ENCODE measurements around the gene ANKRD44. TPM values are rescaled to one million over a fixed set of nuclear protein-coding genes. Genes with fewer than 3 reads are reported as not detected.

ANKRD44 gene
- total and polyA plus RNA-seq, 12 donors = 1.1 to 20.1 (median 6.9) TPM

DNA sequence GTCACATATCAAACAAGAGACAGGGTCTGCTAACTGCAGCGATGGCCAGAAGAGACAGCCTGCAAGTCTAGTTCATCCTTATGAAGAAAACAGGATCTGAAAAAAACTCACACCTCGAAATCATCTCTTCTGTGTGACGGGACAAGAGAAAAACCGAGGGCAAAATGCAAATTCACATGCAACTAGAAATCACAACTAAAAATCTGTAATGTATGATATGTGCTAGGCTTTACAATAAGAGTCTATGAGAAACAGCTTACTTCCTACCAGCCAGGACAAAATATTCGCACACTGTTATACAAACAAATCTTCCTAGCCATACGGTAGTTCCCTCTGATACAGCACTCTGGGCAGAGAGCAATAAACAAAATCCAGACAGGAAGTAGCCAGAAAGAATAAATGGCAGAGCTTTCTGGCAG is 48.8 kb downstream of the ANKRD44 start:
- 48 to 59% methylated on average over 6 of the region's 6 CpGs for WGBS, 2 donors
- TF ChIP-seq, protein P1, sequence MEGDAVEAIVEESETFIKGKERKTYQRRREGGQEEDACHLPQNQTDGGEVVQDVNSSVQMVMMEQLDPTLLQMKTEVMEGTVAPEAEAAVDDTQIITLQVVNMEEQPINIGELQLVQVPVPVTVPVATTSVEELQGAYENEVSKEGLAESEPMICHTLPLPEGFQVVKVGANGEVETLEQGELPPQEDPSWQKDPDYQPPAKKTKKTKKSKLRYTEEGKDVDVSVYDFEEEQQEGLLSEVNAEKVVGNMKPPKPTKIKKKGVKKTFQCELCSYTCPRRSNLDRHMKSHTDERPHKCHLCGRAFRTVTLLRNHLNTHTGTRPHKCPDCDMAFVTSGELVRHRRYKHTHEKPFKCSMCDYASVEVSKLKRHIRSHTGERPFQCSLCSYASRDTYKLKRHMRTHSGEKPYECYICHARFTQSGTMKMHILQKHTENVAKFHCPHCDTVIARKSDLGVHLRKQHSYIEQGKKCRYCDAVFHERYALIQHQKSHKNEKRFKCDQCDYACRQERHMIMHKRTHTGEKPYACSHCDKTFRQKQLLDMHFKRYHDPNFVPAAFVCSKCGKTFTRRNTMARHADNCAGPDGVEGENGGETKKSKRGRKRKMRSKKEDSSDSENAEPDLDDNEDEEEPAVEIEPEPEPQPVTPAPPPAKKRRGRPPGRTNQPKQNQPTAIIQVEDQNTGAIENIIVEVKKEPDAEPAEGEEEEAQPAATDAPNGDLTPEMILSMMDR (IDR thresholded peaks at IDR 0.05) = no peak
- intact Hi-C loops (cut with DNase I) = no loop called here
- Histone ChIP-seq H3K36me3 (no peaks in the 10 kb centered on the region), H3K27me3 (no peaks in the 10 kb centered on the region), H3K9me3 (no peaks in the 10 kb centered on the region), H3K27ac (peak overlapping the region in 5 of 10 donors; percentile 24 to 76 (median 48)), H3K4me3 (peak overlapping the region in 4 of 10 donors; percentile 0 to 8 (median 2)), H3K4me1 (peaks cover 0 to 73% (median 9%) of the 10 kb centered on the region in 9 donors)
- DNase-seq (no peak), ATAC-seq (peak in 1 of 8 donors; percentile 51)

DNA sequence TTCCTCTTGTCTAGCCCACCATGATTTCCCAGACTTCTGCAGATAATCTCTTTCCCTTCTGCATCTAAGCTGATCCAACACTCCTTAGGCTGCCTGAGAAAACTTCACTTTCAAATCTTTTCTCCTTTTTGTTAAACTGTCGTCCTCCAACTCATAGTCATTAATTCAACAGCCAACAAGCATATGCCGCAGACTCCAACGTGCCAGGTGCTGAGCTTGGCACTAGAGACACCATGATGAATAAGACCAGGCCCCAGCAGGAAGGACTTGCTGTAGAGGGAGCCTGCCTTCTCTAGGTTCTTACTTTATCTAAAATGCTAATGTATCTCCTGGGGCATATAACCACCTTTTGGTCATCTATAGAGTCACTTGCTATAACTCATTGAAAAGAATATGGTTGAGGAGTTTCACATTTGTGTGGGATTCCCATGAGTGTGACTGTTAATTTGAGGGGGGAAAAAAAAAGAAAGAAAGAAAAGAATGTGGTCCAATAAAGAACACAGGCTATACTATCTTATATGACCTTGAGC is 51.0 kb downstream of the ANKRD44 start:
- H3K27ac ChIP-seq = peak overlapping the region in 1 of 10 donors; percentile 78
- TF ChIP-seq, protein P1 (IDR thresholded peaks at IDR 0.05) = no peak
- peaks cover 0 to 76% (median 16%) of the 10 kb centered on the region in 9 donors for H3K4me1 ChIP-seq
- no peak for ATAC-seq
- H3K4me3 ChIP-seq = no peak overlapping the region
- H3K36me3 ChIP-seq = no peaks in the 10 kb centered on the region
- WGBS, 2 donors = 88 to 93% methylated on average over 3 of the region's 3 CpGs
- intact Hi-C loops (cut with DNase I) = no loop called here
- no peaks in the 10 kb centered on the region for H3K27me3 ChIP-seq
- no peak for DNase-seq
- no peaks in the 10 kb centered on the region for H3K9me3 ChIP-seq

DNA sequence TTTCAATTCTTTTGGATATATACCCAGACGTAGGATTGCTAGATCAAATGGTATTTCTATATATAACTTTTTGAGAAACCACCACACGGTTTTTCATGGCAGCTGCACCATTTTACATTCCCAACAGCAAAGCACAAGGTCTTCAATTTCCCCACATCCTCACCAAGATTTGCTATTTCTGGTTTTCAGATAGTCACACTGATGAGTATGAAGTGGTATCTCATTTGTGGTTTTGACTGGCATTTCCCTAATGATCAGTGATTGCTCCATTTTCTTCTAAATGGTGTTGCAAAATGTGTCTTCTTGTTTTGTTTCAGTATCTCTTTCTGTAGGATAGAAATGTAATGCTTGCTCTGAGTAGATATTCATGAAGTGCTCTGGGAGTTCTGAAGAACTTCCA is 52.0 kb downstream of the ANKRD44 start:
- Histone ChIP-seq H3K36me3 (no peaks in the 10 kb centered on the region), H3K27ac (peak overlapping the region in 1 of 10 donors; percentile 78), H3K4me3 (no peak overlapping the region), H3K27me3 (no peaks in the 10 kb centered on the region), H3K9me3 (no peaks in the 10 kb centered on the region), H3K4me1 (peaks cover 0 to 78% (median 16%) of the 10 kb centered on the region in 9 donors)
- WGBS, 2 donors = 89 to 90% methylated on average over 2 of the region's 2 CpGs
- ATAC-seq = no peak
- intact Hi-C loops (cut with DNase I) = no loop called here
- DNase-seq = no peak
- TF ChIP-seq, protein P1 (IDR thresholded peaks at IDR 0.05) = no peak

DNA sequence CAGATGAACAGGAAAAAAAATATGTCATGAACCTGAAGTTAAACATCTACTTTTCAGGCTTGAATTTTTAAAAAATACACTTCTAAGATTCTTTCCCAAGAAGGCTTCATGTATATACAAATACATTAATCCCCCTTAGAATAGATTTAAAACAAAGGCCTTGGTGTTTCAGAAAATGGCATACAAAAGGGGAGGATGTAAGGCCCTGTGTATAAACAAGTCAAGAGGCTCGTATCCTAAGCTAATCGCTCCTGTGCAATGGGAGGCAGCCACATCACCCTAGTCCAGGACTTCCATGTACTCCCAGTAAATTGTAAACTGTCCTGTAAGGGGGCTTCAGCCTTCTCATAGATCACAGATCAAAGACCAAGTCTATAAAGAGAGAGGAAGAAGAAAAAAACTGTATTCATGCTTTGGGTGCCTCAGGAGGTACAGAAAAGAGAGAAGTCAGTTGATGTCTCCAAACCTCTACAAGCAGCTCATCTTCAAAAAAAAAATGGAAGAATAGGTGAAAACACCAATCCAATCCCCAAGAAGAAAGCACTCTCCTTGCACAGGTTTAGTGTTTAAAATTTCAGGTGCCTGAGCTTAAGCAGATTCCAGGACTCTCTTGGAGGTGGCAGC is 53.9 kb downstream of the ANKRD44 start:
- Histone ChIP-seq H3K4me3 (peak overlapping the region in 1 of 10 donors; percentile 30), H3K36me3 (no peaks in the 10 kb centered on the region), H3K9me3 (no peaks in the 10 kb centered on the region), H3K27me3 (no peaks in the 10 kb centered on the region), H3K4me1 (peaks cover 0 to 74% (median 8%) of the 10 kb centered on the region in 9 donors), H3K27ac (peak overlapping the region in 2 of 10 donors; percentile 51 to 85)
- intact Hi-C loops (cut with DNase I) = no loop called here
- ATAC-seq (no peak), DNase-seq (no peak)
- TF ChIP-seq, protein P1 (IDR thresholded peaks at IDR 0.05) = no peak
- WGBS, 2 donors = 58 to 67% methylated on average over 2 of the region's 2 CpGs
